Hematopoietic multipotent progenitor cell treated with erythropoietin and hydrocortisone succinate and interleukin-3 and kit ligand, for 17 days (in vitro differentiated cells): Measurements from ENCODE around the gene DUS2.
A peak's percentile ranks its signal among the peaks of the same experiment; 100 is the strongest.

Source experiments
- DNase-seq: peaks from one replicate; pipeline ENCODE4 v3.0.0-alpha.2; 2015; ENCODE audit warnings: low spot score

The DUS2 gene

DNA sequence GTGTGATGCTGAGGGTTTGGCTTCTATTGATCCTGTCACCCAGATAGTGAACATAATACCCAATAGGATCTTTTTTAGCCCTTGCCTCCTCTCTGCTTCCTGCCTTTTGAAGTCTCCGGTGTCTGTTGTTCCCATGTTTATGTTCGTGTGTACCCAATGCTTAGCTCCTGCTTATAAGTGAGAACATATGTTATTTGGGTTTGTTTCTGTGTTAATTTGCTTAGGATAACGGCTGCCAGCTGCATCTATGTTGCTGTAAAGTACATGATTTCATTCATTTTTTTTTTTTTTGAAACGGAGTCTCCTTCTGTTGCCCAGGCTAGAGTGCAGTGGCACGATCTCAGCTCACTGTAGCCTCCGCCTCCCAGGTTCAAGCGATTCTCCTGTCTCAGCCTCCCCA lies 23.0 kb downstream of the DUS2 start:
- no peak for DNase-seq

DNA sequence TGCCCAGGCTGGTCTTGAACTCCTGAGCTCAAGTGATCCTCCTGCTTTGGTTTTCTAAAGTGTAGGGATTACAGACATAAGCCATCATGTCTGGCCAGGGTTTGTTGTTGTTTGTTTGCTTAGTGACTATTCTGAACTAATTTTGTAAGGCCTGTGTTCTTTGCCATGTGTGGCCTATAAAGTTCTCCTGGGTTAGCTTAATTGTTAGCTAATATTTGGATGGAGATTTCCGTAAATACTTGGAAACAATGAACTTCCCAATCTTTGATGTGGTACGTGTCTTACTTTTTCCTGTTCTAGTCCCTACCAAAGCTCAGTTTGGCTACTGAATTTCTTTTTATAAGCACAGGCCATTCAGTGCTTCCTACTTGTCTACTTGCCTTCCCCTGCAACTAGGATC lies 24.9 kb downstream of the DUS2 start:
- no peak for DNase-seq

DNA sequence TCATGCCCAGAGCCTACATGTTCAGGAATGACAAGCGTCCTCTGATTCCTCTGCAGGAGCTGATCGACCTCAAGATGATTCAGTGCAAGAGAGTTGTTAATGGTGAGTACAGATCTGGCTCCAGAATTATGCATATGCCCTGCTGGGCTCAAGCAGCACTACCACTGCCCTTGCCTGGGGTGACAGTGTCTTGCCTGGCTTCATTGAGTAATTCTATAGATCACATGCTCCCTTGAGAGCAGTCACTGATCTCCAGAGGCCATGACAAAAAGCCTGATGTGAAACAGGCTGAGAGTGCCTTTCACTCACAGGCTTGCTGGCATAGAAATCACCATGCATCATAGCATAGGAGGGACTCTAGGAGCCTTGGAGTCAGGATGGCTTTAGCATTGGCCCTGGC lies 26.4 kb downstream of the DUS2 start:
- no peak for DNase-seq

DNA sequence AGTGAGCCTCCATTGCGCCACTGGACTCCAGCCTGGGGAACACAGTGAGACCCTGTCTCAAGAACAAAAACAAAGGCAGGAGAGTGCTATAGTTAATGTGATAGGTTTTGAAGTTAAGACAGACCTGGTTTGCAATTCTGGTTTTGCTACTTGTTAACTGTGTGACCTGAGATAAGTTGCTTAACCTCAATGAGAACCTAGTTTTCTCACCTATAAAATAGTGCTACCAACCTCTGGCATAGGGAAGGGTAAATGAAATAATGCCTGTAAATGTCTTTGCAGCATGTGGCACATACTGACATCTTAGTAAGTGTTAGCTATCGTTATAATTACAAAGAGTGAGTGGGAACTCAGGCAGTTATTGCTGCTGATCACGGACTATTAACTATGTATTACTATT lies 32.3 kb downstream of the DUS2 start:
- DNase-seq, result no peak

DNA sequence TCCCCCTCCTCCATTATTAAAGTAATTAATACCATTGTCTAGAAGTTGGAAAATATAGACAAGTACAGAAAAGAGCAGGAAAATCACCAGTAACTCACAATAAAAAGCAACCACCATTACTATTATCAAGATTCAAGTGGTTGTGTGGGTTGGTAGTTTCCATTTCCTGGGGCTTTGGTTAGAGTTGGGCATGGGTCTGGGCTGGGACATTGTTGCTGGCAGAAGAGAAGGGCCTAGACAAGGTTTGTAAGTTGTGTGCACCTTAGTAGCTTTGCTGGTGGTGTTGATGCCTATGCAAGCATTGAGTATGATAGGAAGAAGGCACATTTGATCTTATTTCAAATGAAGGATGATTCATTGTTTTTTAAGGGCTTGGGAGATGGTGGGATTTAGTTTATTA lies 36.7 kb downstream of the DUS2 start:
- DNase-seq, result no peak

DNA sequence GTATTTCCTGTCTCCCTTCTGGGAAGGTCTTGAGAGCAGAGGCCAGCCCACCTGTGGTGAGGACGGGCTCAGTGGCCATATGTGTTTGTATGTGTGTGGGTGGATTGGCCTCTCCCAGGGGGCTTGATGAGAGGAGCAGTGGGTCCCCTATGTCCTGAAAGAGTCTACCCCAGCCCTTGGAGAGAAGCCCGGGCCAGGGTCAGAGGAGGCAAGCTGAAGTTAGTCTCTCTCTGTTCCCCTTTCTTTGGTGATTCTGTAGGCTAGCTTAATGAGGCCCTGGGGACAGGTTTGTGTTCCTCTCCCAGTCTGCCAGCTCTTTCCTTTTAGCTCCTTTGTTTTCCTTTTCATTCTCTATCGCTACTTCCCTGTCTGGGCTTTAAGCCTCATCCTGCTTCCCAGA lies 38.3 kb downstream of the DUS2 start:
- no peak for DNase-seq

DNA sequence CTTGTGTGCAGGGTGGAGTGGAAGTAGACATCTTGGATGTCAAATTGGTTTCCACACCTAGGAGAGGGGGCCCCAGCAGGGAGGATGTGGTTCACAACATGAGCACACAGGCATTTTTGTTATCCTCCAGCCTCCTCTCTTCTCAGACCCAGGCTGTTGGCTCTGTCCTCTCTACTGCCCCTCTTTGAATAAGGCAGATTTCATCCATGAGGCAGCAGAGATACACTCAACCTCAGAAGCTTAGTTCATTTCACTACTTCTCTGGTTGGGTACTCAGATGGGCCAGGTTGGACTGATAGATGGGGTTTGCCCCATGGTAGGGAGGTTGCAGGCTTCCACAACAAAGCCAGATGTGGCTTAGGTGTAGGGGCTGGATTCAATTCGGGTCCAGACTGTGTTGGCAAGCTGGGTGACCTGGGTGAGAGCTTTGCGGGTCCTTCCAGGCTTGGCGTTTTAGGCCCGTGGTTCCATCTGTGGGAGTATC lies 39.9 kb downstream of the DUS2 start:
- DNase-seq, result no peak

DNA sequence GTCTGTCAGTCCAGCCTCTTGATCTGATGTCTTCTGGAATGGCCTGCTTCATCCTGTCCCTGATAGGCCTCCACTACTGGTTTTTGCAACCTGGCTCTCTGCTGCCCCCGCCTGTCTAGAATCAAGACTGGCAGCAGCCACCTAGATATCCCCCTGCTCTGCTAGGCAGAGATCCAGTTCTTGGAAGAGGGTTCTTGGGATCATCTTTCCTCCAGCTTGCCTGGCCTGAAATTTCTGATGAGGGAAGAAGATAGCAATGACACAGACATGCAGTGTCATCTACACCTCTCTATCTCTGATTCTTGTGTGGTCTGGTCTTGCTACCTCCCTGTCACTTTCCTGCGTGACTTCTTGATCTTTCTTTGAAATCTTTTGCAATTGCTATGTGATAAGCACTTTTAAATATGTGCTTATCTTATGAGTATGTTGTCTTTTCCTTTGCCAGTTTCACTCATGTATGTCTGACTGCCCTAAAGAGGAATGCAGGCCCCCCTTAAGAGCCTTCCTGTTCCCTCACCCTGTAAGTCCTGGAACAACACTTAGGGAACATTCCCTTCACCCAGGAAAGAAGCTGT lies 41.8 kb downstream of the DUS2 start:
- DNase-seq, result peak; percentile 83

DNA sequence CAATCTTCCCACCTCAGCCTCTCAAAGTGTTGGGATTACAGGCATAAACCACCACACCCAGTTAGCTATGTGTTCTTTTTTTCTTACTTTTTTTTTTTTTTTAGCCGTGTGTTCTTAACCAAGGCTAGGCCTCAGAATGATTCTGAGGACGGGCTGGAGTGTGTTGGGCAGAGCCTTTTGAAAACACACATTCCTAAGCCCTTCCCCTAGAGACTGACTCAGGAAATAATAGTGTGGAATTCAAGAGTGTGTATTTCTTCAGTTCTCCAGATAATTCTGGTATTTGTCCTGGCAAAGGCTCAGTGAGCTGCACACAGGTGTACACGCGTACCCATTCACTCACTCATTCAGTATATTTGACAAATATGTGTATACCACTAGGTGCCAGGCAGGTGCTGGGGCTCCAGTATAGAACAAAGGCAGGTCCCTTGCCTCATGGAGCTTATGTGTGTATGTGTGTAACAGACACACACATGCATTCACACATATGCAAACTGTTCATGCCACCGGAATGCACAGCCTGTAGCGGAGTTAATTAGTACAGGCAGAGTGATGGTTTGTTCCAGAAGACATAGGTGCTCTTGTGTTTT lies 42.7 kb downstream of the DUS2 start:
- DNase-seq, result no peak

DNA sequence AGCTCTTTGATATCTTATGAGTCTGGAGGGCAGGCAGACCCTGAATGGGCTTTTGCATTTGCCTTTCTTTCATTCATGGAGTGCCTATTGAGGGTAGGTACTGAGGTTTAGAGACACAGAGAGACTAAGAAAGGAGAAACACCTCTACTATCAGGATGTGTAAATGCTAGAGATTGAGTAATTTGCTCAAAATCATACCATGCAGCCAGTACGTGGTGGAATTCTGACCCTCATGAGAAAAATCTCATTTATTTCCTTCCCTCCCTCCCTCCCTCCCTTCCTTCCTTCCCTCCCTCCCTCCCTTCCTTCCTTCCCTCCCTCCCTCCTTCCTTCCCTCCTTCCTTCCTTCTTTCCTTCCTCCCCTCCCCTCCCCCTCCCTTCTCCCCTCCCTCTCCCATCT lies 43.7 kb downstream of the DUS2 start:
- no peak for DNase-seq

DNA sequence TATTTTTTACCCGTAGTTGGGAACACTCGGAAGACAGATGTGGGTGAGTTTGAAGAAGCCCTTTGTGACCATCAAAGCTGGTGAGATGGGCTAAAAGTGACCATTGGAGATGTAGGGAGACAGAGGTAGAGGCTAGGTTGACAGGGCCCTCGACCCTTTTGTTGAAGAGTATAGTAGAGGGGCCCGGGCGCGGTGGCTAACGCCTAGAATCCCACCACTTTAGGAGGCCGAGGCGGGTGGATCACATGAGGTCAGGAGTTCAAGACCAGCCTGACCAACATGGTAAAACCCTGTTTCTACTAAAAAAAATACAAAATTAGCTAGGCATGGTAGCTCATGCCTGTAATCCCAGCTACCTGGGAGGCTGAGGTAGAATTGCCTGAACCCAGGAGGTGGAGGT lies 45.8 kb downstream of the DUS2 start:
- DNase-seq, result no peak

DNA sequence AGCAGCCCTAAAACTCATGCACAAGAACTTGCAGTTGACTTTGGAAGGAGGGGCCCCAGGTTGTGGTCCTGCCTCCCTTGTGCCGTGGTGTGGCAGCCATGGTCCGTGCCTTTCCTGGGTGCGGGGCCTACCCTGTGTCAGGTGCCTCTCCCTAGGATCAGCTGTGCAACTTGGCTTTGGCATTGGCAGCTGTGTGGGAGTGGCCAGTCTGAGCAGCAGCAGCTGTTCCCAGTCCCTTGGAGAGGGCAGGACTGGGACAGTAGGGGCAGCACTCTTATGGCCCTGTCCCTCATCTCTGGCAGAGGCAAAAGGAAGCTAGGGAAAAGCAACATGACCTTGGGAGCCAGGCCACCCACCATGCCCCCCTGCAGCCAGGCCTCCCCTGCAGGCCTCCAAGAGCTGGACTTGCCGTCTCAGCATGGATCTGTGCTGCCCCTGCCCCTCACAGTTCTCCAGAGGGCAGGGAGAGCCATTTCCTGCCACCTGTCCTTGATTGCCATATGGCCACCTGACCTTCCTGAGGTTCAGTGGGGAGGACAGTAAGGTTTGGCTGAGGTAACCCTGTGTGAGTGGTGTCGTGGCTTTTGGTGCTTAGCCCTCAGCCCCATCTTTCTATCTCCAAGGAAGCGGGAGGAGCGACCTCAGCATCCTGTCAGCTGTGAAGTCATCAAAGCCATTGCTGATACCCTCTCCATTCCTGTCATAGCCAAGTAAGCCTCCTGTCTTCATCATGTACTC lies 46.6 kb downstream of the DUS2 start:
- DNase-seq, result no peak

DNA sequence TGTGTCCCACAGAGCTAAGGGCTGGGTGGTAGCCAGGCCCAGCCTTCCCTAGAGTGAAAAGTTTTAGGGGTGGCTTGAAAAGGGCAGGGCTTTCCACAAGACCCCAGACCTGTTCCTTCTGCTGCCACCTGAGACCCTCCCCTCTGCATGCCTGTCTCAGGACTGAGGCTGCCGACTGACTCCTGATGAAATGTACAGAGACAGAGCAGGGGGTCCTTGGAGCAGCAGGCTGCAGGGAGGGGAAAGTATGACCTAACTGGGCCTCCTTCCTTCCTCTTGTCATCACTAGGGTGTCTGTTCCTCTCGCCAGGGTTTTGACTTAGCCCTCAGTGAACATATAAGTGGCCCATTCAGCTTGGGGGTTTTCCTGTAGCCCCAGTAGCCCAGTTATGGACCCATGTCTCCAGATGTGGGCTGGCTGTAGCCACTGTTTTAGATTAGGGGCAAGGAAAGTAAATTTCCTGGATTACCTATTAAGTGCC lies 47.2 kb downstream of the DUS2 start:
- DNase-seq, result no peak

DNA sequence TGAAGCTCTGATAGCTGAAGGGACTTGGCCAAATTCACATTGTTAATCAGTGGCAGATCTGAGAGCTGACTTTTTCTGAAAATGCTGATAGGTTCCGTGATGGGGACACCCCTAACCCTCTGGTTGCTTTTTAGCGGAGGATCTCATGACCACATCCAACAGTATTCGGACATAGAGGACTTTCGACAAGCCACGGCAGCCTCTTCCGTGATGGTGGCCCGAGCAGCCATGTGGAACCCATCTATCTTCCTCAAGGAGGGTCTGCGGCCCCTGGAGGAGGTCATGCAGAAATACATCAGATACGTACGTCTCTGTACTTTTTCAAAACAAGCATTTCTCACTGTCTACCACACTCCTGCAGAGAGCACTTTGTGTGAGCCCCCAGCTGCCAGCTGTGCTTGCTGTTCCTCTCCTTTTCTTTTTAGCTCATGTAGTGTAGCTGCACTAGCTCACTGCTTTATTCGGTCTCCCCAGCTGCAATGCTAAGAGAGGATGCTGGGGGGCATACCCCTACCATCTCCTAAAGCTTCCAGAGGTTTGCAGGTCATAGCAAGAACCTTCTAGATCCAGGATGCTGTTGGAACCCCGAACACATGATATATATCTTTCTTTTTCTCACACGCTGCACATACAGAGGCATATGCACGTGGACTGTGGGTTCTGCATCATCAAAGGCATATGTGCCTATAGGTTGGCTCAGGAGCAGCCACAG lies 47.9 kb downstream of the DUS2 start:
- DNase-seq, result no peak

DNA sequence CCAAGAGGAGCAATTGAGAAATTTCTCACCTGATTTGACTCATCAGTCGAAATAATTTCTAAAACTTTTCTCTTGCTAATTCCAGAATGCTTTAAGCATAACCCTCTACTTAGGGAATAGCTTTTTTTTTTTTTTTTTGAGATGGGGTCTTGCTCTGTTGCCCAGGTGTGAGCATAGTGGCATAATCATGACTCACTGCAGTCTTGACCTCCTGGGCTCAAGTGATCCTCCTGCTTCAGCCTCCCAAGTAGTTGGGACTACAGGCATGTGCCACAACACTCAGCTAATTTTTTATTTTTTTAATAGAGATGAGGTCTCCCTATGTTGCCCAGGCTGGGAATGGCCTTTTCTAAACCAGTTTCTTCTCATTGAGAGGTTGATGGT lies 48.4 kb downstream of the DUS2 start:
- DNase-seq, result no peak

DNA sequence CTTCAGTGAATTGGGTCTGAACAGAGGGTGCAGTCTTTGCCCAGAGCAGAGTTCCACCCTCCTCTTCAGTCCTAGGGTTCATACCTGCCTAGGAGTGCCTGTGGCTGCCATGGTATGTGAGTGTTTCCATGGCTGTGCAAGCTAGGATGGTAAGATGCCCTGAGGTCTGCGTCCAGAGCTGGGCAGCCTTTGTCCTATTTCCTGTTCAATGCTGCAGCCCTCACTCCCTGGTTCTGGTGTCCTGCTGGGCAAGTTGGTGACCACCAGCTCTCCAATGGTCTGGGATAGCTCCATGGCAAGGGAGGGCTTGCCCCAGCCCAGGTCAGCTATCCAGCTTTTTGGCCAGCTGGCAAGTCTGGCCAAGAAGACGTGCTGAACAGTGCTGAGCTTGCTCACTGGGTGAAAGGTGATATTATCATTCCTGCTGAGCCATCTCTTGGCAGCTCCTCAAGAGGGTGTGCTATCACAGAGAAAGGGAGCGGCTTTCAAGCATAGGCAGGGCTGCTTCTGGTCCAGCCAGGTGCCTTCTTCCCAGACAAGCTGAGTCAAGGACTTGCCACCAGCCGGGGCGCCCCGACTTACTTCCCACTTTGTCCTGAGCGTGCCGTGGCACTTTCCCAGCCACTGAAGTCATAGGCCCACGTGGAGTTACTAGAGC lies 49.1 kb downstream of the DUS2 start:
- DNase-seq, result peak; percentile 84

DNA sequence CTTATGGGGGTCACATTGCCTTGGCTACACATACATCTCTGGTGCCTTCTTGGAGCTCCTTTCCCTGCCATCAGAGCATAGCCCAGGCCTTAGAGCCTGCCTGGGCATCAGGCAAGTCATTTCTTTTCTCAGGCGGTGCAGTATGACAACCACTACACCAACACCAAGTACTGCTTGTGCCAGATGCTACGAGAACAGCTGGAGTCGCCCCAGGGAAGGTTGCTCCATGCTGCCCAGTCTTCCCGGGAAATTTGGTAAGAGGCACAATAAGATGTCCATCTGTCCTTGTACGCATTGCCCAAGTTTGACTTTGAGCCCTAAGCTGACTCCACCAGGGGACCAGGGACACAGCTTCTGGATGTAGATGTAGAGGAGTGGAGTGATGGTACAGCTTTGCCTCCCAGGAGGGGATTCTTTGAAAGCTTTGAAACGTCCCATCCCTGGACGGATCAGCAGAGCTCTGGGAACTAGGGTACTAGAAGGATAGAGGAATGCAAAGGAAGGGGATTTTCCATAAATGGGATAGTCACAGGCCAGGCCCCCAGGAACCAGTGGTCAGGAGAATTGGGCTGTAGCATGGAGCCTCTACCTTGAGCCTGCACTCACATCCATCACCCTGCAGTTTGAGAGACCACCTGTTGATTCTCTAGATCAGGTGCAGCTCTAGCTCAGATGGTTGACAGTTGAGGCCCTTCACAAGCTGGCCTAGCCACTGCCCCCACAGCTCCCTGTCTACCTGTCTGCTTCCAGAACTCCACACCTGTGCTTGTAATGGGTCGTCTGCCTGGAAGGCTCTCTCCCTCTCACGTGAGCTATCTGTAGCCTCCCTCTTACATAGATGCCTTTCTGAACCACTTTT lies 51.0 kb downstream of the DUS2 start:
- no peak for DNase-seq

DNA sequence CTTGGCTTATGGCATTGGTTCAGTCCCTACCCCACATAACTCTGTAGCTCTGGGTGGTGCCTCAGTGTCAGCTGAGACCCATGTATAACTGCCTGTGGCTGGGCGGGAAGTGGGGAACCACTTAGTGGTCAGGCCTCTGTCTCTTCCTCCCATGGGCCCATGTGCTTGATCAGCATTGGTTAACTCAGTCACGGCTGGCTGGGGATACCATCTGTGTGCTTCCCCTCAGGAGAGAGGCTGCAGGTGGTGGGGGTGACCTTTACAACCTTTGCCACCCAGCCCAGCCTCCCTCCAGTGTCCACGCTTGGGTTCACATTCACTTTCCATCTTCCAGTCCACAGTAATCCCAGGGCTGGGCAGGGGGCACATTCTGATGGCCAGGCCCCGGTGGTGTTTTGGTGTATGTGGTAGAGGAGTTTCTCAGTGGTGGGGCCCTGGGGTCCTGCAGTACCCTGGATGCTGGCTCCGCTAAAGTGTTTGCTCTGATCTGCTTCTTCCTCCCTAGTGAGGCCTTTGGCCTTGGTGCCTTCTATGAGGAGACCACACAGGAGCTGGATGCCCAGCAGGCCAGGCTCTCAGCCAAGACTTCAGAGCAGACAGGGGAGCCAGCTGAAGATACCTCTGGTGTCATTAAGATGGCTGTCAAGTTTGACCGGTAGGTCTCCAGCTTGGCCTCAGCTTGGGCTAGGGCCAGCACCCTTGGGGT lies 51.9 kb downstream of the DUS2 start:
- no peak for DNase-seq

DNA sequence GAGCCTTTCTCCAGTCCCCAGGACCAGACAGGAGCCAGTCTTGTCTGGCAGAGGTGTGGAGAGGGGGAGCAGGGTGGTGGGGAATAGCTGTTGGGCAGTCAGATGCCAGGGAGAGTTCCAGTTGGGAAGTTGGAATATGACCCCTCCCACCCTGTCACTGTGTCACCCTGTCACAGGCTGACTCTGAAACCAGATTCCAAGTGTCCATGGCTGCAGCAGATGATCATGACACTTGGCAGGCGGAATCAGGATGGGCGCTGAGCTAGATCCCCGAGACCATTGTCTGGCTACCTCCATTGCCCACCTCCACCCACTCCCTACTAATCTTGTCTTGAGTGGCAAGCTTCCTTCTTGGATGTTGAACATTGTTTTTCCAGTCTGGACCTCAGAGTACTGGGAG lies 52.9 kb downstream of the DUS2 start:
- no peak for DNase-seq

DNA sequence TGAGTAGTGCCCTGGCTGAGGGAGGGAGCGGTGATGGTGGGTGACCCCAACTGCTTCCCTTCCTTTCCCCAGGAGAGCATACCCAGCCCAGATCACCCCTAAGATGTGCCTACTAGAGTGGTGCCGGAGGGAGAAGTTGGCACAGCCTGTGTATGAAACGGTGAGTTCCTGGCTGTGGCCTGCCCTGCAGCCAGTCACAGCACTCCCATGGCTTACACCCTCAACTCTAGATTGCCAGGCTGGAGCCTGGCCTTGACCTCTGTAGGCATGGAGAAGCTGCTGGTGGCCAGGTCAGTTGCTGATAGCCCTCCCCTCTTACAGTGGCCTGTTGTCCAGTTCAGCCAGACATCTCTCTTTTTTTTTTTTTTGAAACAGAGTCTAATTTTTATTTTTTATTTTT lies 53.5 kb downstream of the DUS2 start:
- DNase-seq, result no peak
